A204.1 (cell line): Measurements from ENCODE around the gene STAT1.

Source experiments
- FAIRE-seq: peaks from 2 replicates; lab custom pipeline; 2012; peaks lifted over from hg19 to GRCh38; lab: Jason Lieb, UNC

The STAT1 gene

GRCh38 chr2:191031256-191031655, 17.3 kb upstream of the STAT1 start:
- no peak for FAIRE-seq

- no peak for FAIRE-seq
Observed at GRCh38 chr2:191030521-191031154, 16.7 kb upstream of the STAT1 start.

GRCh38 chr2:191029280-191029950, 15.4 kb upstream of the STAT1 start:
- no peak for FAIRE-seq

GRCh38 chr2:191026377-191026776, 12.4 kb upstream of the STAT1 start:
- no peak for FAIRE-seq

GRCh38 chr2:191025135-191025534, 11.2 kb upstream of the STAT1 start:
- no peak for FAIRE-seq

GRCh38 chr2:191023235-191023679, 9.3 kb upstream of the STAT1 start:
- no peak for FAIRE-seq

- no peak for FAIRE-seq
Observed at GRCh38 chr2:191020742-191021381, 6.9 kb upstream of the STAT1 start.

GRCh38 chr2:191020221-191020741, 6.3 kb upstream of the STAT1 start:
- no peak for FAIRE-seq

GRCh38 chr2:191019376-191019775, 5.4 kb upstream of the STAT1 start:
- no peak for FAIRE-seq

- FAIRE-seq = no peak
Observed at GRCh38 chr2:191018643-191019119, 4.7 kb upstream of the STAT1 start.

GRCh38 chr2:191018048-191018447, 4.1 kb upstream of the STAT1 start:
- FAIRE-seq = no peak

GRCh38 chr2:191015831-191016230, 1.9 kb upstream of the STAT1 start:
- FAIRE-seq = no peak

GRCh38 chr2:191015239-191015638, 1.3 kb upstream of the STAT1 start:
- FAIRE-seq = no peak

GRCh38 chr2:191014653-191015020, 666 bp upstream of the STAT1 start:
- FAIRE-seq = no peak

GRCh38 chr2:191013682-191013931, 364 bp downstream of the STAT1 start:
- no peak for FAIRE-seq

GRCh38 chr2:191012845-191013681, 908 bp downstream of the STAT1 start:
- no peak for FAIRE-seq

GRCh38 chr2:191012346-191012745, 1.6 kb downstream of the STAT1 start:
- FAIRE-seq = no peak

GRCh38 chr2:191010887-191011885, 2.8 kb downstream of the STAT1 start:
- FAIRE-seq = no peak

GRCh38 chr2:191009541-191010374, 4.2 kb downstream of the STAT1 start:
- FAIRE-seq = no peak

GRCh38 chr2:191008286-191008685, 5.7 kb downstream of the STAT1 start:
- no peak for FAIRE-seq
